Measurements from ENCODE around the gene KLK13. TPM values are rescaled to one million over a fixed set of nuclear protein-coding genes. Genes with fewer than 3 reads are reported as not detected.
A peak's percentile ranks its signal among the peaks of the same experiment; 100 is the strongest.

The KLK13 gene
- total RNA-seq, 1 experiment from 2014 or later = not detected

- no peaks in the 10 kb centered on the region for H3K36me3 ChIP-seq
Measured at GRCh38 chr19:51025809-51026553, 38.9 kb downstream of the KLK13 start.

GRCh38 chr19:51025401-51025800, 39.5 kb downstream of the KLK13 start:
- H3K36me3 ChIP-seq = no peaks in the 10 kb centered on the region
- no peak overlapping the region for H3K27ac ChIP-seq
- H3K9me3 ChIP-seq (replicated peaks) = no peaks in the 10 kb centered on the region
- DNase-seq = no peak
- no peak overlapping the region for H3K4me3 ChIP-seq
- no peaks in the 10 kb centered on the region for H3K4me1 ChIP-seq
- peaks cover 16% of the 10 kb centered on the region; the same call in 1 of the 2 replicates for H3K27me3 ChIP-seq

More at GRCh38 chr19:51025809-51026553, 38.9 kb downstream of the KLK13 start:
- Histone ChIP-seq H3K9me3 (replicated peaks) (no peaks in the 10 kb centered on the region), H3K4me3 (no peak overlapping the region), H3K27me3 (peaks cover 16% of the 10 kb centered on the region; the same call in 1 of the 2 replicates), H3K27ac (no peak overlapping the region), H3K4me1 (no peaks in the 10 kb centered on the region)
- DNase-seq = no peak

- DNase-seq = no peak
- Histone ChIP-seq H3K36me3 (no peaks in the 10 kb centered on the region), H3K4me1 (no peaks in the 10 kb centered on the region), H3K27me3 (peaks cover 16% of the 10 kb centered on the region; the same call in 1 of the 2 replicates), H3K27ac (no peak overlapping the region), H3K9me3 (replicated peaks) (no peaks in the 10 kb centered on the region), H3K4me3 (no peak overlapping the region)
Measured at GRCh38 chr19:51024924-51025323, 40.0 kb downstream of the KLK13 start.

GRCh38 chr19:51023946-51024345, 40.9 kb downstream of the KLK13 start:
- Histone ChIP-seq H3K4me3 (no peak overlapping the region), H3K27me3 (peaks cover 16% of the 10 kb centered on the region; the same call in 1 of the 2 replicates), H3K36me3 (no peaks in the 10 kb centered on the region), H3K4me1 (no peaks in the 10 kb centered on the region), H3K9me3 (replicated peaks) (no peaks in the 10 kb centered on the region), H3K27ac (no peak overlapping the region)
- DNase-seq = no peak

- peaks cover 16% of the 10 kb centered on the region; the same call in 1 of the 2 replicates for H3K27me3 ChIP-seq
- no peak for DNase-seq
- no peaks in the 10 kb centered on the region for H3K4me1 ChIP-seq
- H3K27ac ChIP-seq = no peak overlapping the region
- H3K4me3 ChIP-seq = no peak overlapping the region
- H3K36me3 ChIP-seq = no peaks in the 10 kb centered on the region
- H3K9me3 ChIP-seq (replicated peaks) = no peaks in the 10 kb centered on the region
Measured at GRCh38 chr19:51022526-51022925, 42.4 kb downstream of the KLK13 start.

- peak in 1 of 2 experiments; percentile 53 for DNase-seq
- no peaks in the 10 kb centered on the region for H3K36me3 ChIP-seq
- H3K4me3 ChIP-seq = no peak overlapping the region
- H3K4me1 ChIP-seq = no peaks in the 10 kb centered on the region
- H3K27ac ChIP-seq = no peak overlapping the region
- peaks cover 10% of the 10 kb centered on the region; the same call in 1 of the 2 replicates for H3K27me3 ChIP-seq
- H3K9me3 ChIP-seq (replicated peaks) = no peaks in the 10 kb centered on the region
Measured at GRCh38 chr19:51020988-51021651, 43.8 kb downstream of the KLK13 start.

GRCh38 chr19:51019544-51019925, 45.4 kb downstream of the KLK13 start, which contains the start of gene KLK10:
KLK10 (minus strand) TSS chr19:51019709; CDS start chr19:51019130, 579 bp downstream.
- Histone ChIP-seq H3K27me3 (no peaks in the 10 kb centered on the region), H3K4me3 (no peak within 1 kb of the TSS), H3K4me1 (no peaks in the 10 kb centered on the region), H3K27ac (no peak within 1 kb of the TSS), H3K9me3 (replicated peaks) (no peaks in the 10 kb centered on the region), H3K36me3 (no peaks in the 10 kb centered on the region)
- DNase-seq = no peak

- Histone ChIP-seq H3K4me3 (no peak overlapping the region), H3K9me3 (replicated peaks) (no peaks in the 10 kb centered on the region), H3K36me3 (no peaks in the 10 kb centered on the region), H3K27me3 (no peaks in the 10 kb centered on the region), H3K4me1 (no peaks in the 10 kb centered on the region), H3K27ac (no peak overlapping the region)
- no peak for DNase-seq
Measured at GRCh38 chr19:51018745-51019543, 45.9 kb downstream of the KLK13 start.

GRCh38 chr19:51016798-51017683, 47.9 kb downstream of the KLK13 start:
- no peaks in the 10 kb centered on the region for H3K9me3 ChIP-seq (replicated peaks)
- H3K4me1 ChIP-seq = no peaks in the 10 kb centered on the region
- no peaks in the 10 kb centered on the region for H3K27me3 ChIP-seq
- DNase-seq = peak; percentile 46 to 57
- H3K36me3 ChIP-seq = no peaks in the 10 kb centered on the region
- no peak overlapping the region for H3K27ac ChIP-seq
- no peak overlapping the region for H3K4me3 ChIP-seq

GRCh38 chr19:51015691-51016267, 49.1 kb downstream of the KLK13 start:
- H3K4me3 ChIP-seq = no peak overlapping the region
- no peaks in the 10 kb centered on the region for H3K27me3 ChIP-seq
- DNase-seq = no peak
- H3K9me3 ChIP-seq (replicated peaks) = no peaks in the 10 kb centered on the region
- no peak overlapping the region for H3K27ac ChIP-seq
- no peaks in the 10 kb centered on the region for H3K36me3 ChIP-seq
- H3K4me1 ChIP-seq = no peaks in the 10 kb centered on the region

GRCh38 chr19:51014242-51014641, 50.6 kb downstream of the KLK13 start:
- Histone ChIP-seq H3K36me3 (no peaks in the 10 kb centered on the region), H3K27ac (no peak overlapping the region), H3K9me3 (replicated peaks) (no peaks in the 10 kb centered on the region), H3K4me1 (no peaks in the 10 kb centered on the region), H3K27me3 (no peaks in the 10 kb centered on the region), H3K4me3 (no peak overlapping the region)
- no peak for DNase-seq

- no peak for DNase-seq
- Histone ChIP-seq H3K27me3 (peaks cover 9% of the 10 kb centered on the region; the same call in 1 of the 2 replicates), H3K9me3 (replicated peaks) (no peaks in the 10 kb centered on the region), H3K36me3 (no peaks in the 10 kb centered on the region), H3K4me1 (no peaks in the 10 kb centered on the region), H3K27ac (no peak overlapping the region), H3K4me3 (no peak overlapping the region)
Measured at GRCh38 chr19:51012661-51013190, 52.2 kb downstream of the KLK13 start.

- Histone ChIP-seq H3K36me3 (no peaks in the 10 kb centered on the region), H3K27ac (no peak overlapping the region), H3K4me3 (no peak overlapping the region), H3K9me3 (replicated peaks) (no peaks in the 10 kb centered on the region), H3K4me1 (no peaks in the 10 kb centered on the region), H3K27me3 (peaks cover 16% of the 10 kb centered on the region; the same call in 1 of the 2 replicates)
- DNase-seq = no peak
Measured at GRCh38 chr19:51010066-51010795, 54.7 kb downstream of the KLK13 start.
